Psoas muscle (tissue), 8 donors: ENCODE results near the gene TBL1XR1. TPM values are rescaled to one million over a fixed set of nuclear protein-coding genes. Genes with fewer than 3 reads are reported as not detected.
"Not testable (repeated sequence)": the region's sequence is repeated elsewhere in the genome, so short reads cannot be mapped to it uniquely, and the experiment has no call there.

ENCODE experiments used
- ATAC-seq, 4 donors: fragments of 200-7000 bp; cut with Tn5 transposase; one replicate each; pipeline ENCODE4 v1.9.1; 2020; ENCODE audit warnings: moderate library complexity in 3 of 4, mild to moderate bottlenecking in 2 of 4
- DNase-seq, 2 donors: peaks; one replicate each; pipeline ENCODE4 v3.0.0-alpha.2; 2020
- H3K27ac ChIP-seq: fragments of 200-600 bp; one replicate; pipeline ENCODE4 v1.8.0; 2022
- H3K27me3 ChIP-seq, 3 donors: fragments of 200-600 bp in 1 of 3; one replicate each; pipeline versions ENCODE4 v1.6.1 to v1.8.0; 2013 to 2022; ENCODE audit warnings: low read length in 2 of 3, mild to moderate bottlenecking in 2 of 3, moderate library complexity in 1 of 3; ENCODE audit not compliant: insufficient read depth in 3 of 3
- H3K36me3 ChIP-seq, 2 donors: fragments of 200-600 bp in 1 of 2; one replicate each; pipeline versions ENCODE4 v1.6.1 to v1.8.0; 2013 to 2022; ENCODE audit warnings: low read depth in 1 of 2, mild to moderate bottlenecking in 1 of 2, moderate library complexity in 1 of 2; ENCODE audit not compliant: insufficient read depth in 1 of 2
- H3K4me1 ChIP-seq: fragments of 200-600 bp; one replicate; pipeline ENCODE4 v1.8.0; 2022
- H3K4me3 ChIP-seq: fragments of 200-600 bp; one replicate; pipeline ENCODE4 v1.8.0; 2022; ENCODE audit warnings: mild to moderate bottlenecking
- H3K9me3 ChIP-seq: fragments of 200-600 bp; one replicate; pipeline ENCODE4 v1.8.0; 2022
- CTCF ChIP-seq: fragments of 200-600 bp; IDR thresholded peaks from one replicate; pipeline ENCODE4 v1.8.0; 2022; ENCODE audit warnings: antibody characterized with exemption
- WGBS, 3 donors: extraction: QIAGEN DNeasy Blood & Tissue Kit; methylation state at CpG; one replicate each; pipeline versions ENCODE4 v1.1.6 to v1.1.7; 2013; 5-methylcytosine and 5-hydroxymethylcytosine counted together
- intact Hi-C, 2 donors: fragments of 100-400 bp; cut with DNase I; formaldehyde crosslinking; loops; one replicate each; pipeline versions ENCODE4 v1.11.0 to v1.14.2; 2022
- polyA plus RNA-seq, 3 donors: library from polyadenylated mRNA; stranded (reverse); fragments of 200-250 nt; gene quantifications; one replicate each; pipeline ENCODE4 v1.2.3, GENCODE V29; 2013
- total RNA-seq, 4 donors: library from RNA; stranded (reverse); fragmentation: NEBNext Ultra II Directional in 2 of 4; extraction: Animal tissue kit (Norgen Biotek cat#: 25700) in 2 of 4; gene quantifications; one replicate each; pipeline versions ENCODE4 v1.2.1 to v1.2.4, GENCODE V29; 2021 to 2023
- donor health status: healthy with polysubstance abuse.
- donor health status: DM: no; HTN: no; CAD: no; lungs with moderate emphysema.
- donor health status: Bipolar disorder and iron deficiency.
- donor health status: healthy.
- donor health status: DM: yes; HTN: yes; CAD: no.
- donor health status: DM: no; HTN: no; CAD: no.
- donor health status: DM: no; HTN: no; CAD: no.
- donor health status: DM: yes; HTN: yes; CAD: no.

TBL1XR1 gene
- total and polyA plus RNA-seq, 7 donors, result 7.3 to 97.4 (median 58.6) TPM

- H3K27me3 ChIP-seq, result no peaks in the 10 kb centered on the region
- no peaks in the 10 kb centered on the region for H3K9me3 ChIP-seq
- no peak overlapping the region for H3K4me3 ChIP-seq
- TF ChIP-seq CTCF, result no peak
- H3K27ac ChIP-seq, result no peak overlapping the region
- H3K36me3 ChIP-seq, result no peaks in the 10 kb centered on the region
- H3K4me1 ChIP-seq, result peaks cover 5% of the 10 kb centered on the region
- ATAC-seq (peak in 1 of 4 donors; percentile 41), DNase-seq (no peak)
- intact Hi-C loops, result no loop called here
- WGBS, 3 donors, result 65 to 71% (median 66%) methylated on average over 4 of the region's 4 CpGs
These were observed 34.5 kb downstream of the TBL1XR1 start for GRCh38 chr3:177162742-177163141.

- H3K9me3 ChIP-seq, ATAC-seq, H3K4me3 ChIP-seq, H3K4me1 ChIP-seq, intact Hi-C loops, DNase-seq, H3K27ac ChIP-seq, H3K36me3 ChIP-seq, H3K27me3 ChIP-seq: not testable (repeated sequence)
- WGBS, 3 donors, result 98% methylated on average over 2 of the region's 2 CpGs
These were observed 35.7 kb downstream of the TBL1XR1 start for GRCh38 chr3:177161603-177162002.

GRCh38 chr3:177158461-177158860 is 38.8 kb downstream of the TBL1XR1 start:
- no peaks in the 10 kb centered on the region for H3K27me3 ChIP-seq
- TF ChIP-seq CTCF, result no peak
- no peak overlapping the region for H3K27ac ChIP-seq
- H3K36me3 ChIP-seq, result no peaks in the 10 kb centered on the region
- no peak overlapping the region for H3K4me3 ChIP-seq
- ATAC-seq (no peak), DNase-seq (no peak)
- no peaks in the 10 kb centered on the region for H3K9me3 ChIP-seq
- H3K4me1 ChIP-seq, result peaks cover 5% of the 10 kb centered on the region
- intact Hi-C loops, result no loop called here
- 90 to 95% (median 94%) methylated on average over 8 of the region's 8 CpGs for WGBS, 3 donors

- H3K4me3 ChIP-seq, result no peak overlapping the region
- no peak for TF ChIP-seq CTCF
- H3K4me1 ChIP-seq, result no peaks in the 10 kb centered on the region
- H3K27me3 ChIP-seq, result no peaks in the 10 kb centered on the region
- intact Hi-C loops, result no loop called here
- no peak overlapping the region for H3K27ac ChIP-seq
- 54 to 81% (median 55%) methylated on average over 4 of the region's 4 CpGs for WGBS, 3 donors
- no peaks in the 10 kb centered on the region for H3K36me3 ChIP-seq
- ATAC-seq, result no peak
- no peak for DNase-seq
- no peaks in the 10 kb centered on the region for H3K9me3 ChIP-seq
These were observed 39.8 kb downstream of the TBL1XR1 start for GRCh38 chr3:177157492-177157891.

- TF ChIP-seq CTCF, result no peak
- no peak overlapping the region for H3K4me3 ChIP-seq
- no peak for ATAC-seq
- WGBS, 3 donors, result 90 to 93% (median 92%) methylated on average over 3 of the region's 3 CpGs
- no peaks in the 10 kb centered on the region for H3K36me3 ChIP-seq
- H3K4me1 ChIP-seq, result peaks cover 18% of the 10 kb centered on the region
- no peaks in the 10 kb centered on the region for H3K27me3 ChIP-seq
- no peak overlapping the region for H3K27ac ChIP-seq
- H3K9me3 ChIP-seq, result no peaks in the 10 kb centered on the region
- intact Hi-C loops, result no loop called here
- DNase-seq, result no peak
These were observed 42.5 kb downstream of the TBL1XR1 start for GRCh38 chr3:177154733-177155132.
